ENCODE results near the gene SEMA4D.

SEMA4D gene

GRCh38 chr9:89408628-89409101 lies 89.2 kb downstream of the SEMA4D start:
- peak; percentile 71 for DNase-seq

- DNase-seq, result no peak
Observed at GRCh38 chr9:89407070-89407469, 90.8 kb downstream of the SEMA4D start.

GRCh38 chr9:89405826-89406225 lies 92.1 kb downstream of the SEMA4D start:
- no peak for DNase-seq

GRCh38 chr9:89404074-89404473 lies 93.8 kb downstream of the SEMA4D start:
- DNase-seq, result no peak

- DNase-seq, result no peak
Observed at GRCh38 chr9:89402695-89403427, 95.1 kb downstream of the SEMA4D start.

GRCh38 chr9:89400403-89401116 lies 97.4 kb downstream of the SEMA4D start:
- DNase-seq, result no peak

GRCh38 chr9:89398621-89399020 lies 99.3 kb downstream of the SEMA4D start:
- no peak for DNase-seq

GRCh38 chr9:89397471-89397870 lies 100.4 kb downstream of the SEMA4D start:
- no peak for DNase-seq

- DNase-seq, result no peak
Observed at GRCh38 chr9:89395931-89396710, 101.8 kb downstream of the SEMA4D start.

- no peak for DNase-seq
Observed at GRCh38 chr9:89394412-89394811, 103.5 kb downstream of the SEMA4D start.

GRCh38 chr9:89391585-89391984 lies 106.3 kb downstream of the SEMA4D start:
- DNase-seq, result no peak

GRCh38 chr9:89390578-89391116 lies 107.3 kb downstream of the SEMA4D start:
- no peak for DNase-seq

GRCh38 chr9:89390068-89390555 lies 107.8 kb downstream of the SEMA4D start:
- DNase-seq, result no peak

- no peak for DNase-seq
Observed at GRCh38 chr9:89388868-89389177, 109.1 kb downstream of the SEMA4D start.

GRCh38 chr9:89388084-89388867 lies 109.6 kb downstream of the SEMA4D start:
- no peak for DNase-seq

GRCh38 chr9:89387197-89387849 lies 110.6 kb downstream of the SEMA4D start:
- DNase-seq, result no peak

GRCh38 chr9:89386797-89387196 lies 111.1 kb downstream of the SEMA4D start:
- DNase-seq, result no peak

- DNase-seq, result no peak
Observed at GRCh38 chr9:89386206-89386605, 111.7 kb downstream of the SEMA4D start.

GRCh38 chr9:89384783-89385182 lies 113.1 kb downstream of the SEMA4D start:
- DNase-seq, result no peak

- DNase-seq, result no peak
Observed at GRCh38 chr9:89383721-89384300, 114.1 kb downstream of the SEMA4D start.

- no peak for DNase-seq
Observed at GRCh38 chr9:89383030-89383720, 114.7 kb downstream of the SEMA4D start.

Measured in activated CD4-positive, alpha-beta T cell treated with anti-CD3 and anti-CD28 coated beads for 48 hours (primary cell).